Stimulated activated CD4-positive, alpha-beta T cell treated with anti-CD3 and anti-CD28 coated beads, Interleukin-12 subunit alpha, Interleukin-12 subunit beta, amount 100 ng/mL, for 48 hours (primary cell): ENCODE data around the gene METTL13.
"Not testable (repeated sequence)": the region's sequence is repeated elsewhere in the genome, so short reads cannot be mapped to it uniquely, and the experiment has no call there.

ENCODE experiments used
- DNase-seq, 3 donors: peaks; one replicate each; pipeline ENCODE4 v3.0.0-alpha.2; 2020; ENCODE audit warnings: low read depth in 2 of 3, low spot score in 1 of 3

Gene METTL13

GRCh38 chr1:171763764-171764163, 17.7 kb upstream of the METTL13 start:
- DNase-seq = no peak

- no peak for DNase-seq
Observed at GRCh38 chr1:171769171-171769570, 12.3 kb upstream of the METTL13 start.

GRCh38 chr1:171769754-171770153, 11.7 kb upstream of the METTL13 start:
- DNase-seq = no peak

- DNase-seq = no peak
Observed at GRCh38 chr1:171772312-171772711, 9.1 kb upstream of the METTL13 start.

GRCh38 chr1:171780583-171781175, 781 bp upstream of the METTL13 start:
- no peak for DNase-seq

GRCh38 chr1:171783816-171784530, 2.5 kb downstream of the METTL13 start:
- no peak for DNase-seq

GRCh38 chr1:171784784-171785183, 3.3 kb downstream of the METTL13 start:
- peak in 1 of 3 donors; percentile 4 for DNase-seq

GRCh38 chr1:171785766-171786165, 4.3 kb downstream of the METTL13 start:
- DNase-seq = no peak

GRCh38 chr1:171786534-171786933, 5.1 kb downstream of the METTL13 start:
- no peak for DNase-seq

GRCh38 chr1:171787686-171788480, 6.4 kb downstream of the METTL13 start:
- DNase-seq = no peak

- DNase-seq = no peak
Observed at GRCh38 chr1:171788696-171789095, 7.2 kb downstream of the METTL13 start.

GRCh38 chr1:171790318-171790717, 8.9 kb downstream of the METTL13 start:
- DNase-seq = no peak

GRCh38 chr1:171792656-171793369, 11.4 kb downstream of the METTL13 start:
- no peak for DNase-seq

- DNase-seq = no peak
Observed at GRCh38 chr1:171793636-171794035, 12.2 kb downstream of the METTL13 start.

- DNase-seq = peak; percentile 33 to 49 (median 40)
Observed at GRCh38 chr1:171794085-171794484, 12.6 kb downstream of the METTL13 start.

GRCh38 chr1:171796592-171796991, 15.1 kb downstream of the METTL13 start:
- no peak for DNase-seq

- no peak for DNase-seq
Observed at GRCh38 chr1:171798311-171798710, 16.9 kb downstream of the METTL13 start.

GRCh38 chr1:171798765-171799164, 17.3 kb downstream of the METTL13 start:
- DNase-seq = no peak

GRCh38 chr1:171799166-171799565, 17.7 kb downstream of the METTL13 start:
- no peak for DNase-seq

GRCh38 chr1:171799698-171800097, 18.2 kb downstream of the METTL13 start:
- not testable (repeated sequence) for DNase-seq

GRCh38 chr1:171800342-171800741, 18.9 kb downstream of the METTL13 start:
- DNase-seq = no peak
